B cell (primary cell): ENCODE results near the gene SCRN2. TPM values are rescaled to one million over a fixed set of nuclear protein-coding genes. Genes with fewer than 3 reads are reported as not detected.

ENCODE experiments used
- ATAC-seq: fragments of 200-7000 bp; cut with Tn5 transposase; one replicate; pipeline ENCODE4 v1.10.0; 2021; ENCODE audit warnings: low read depth, mild to moderate bottlenecking, moderate number of reproducible peaks, moderate library complexity
- CTCF ChIA-PET: fragments of 350-600 bp; sonication (Branson Sonifier 250); formaldehyde crosslinking; loops from one replicate; lab custom pipeline; 2021; ENCODE audit warnings: antibody characterized with exemption, inconsistent platforms; lab: Charles Lee
- POLR2A ChIA-PET: fragments of 350-600 bp; sonication (Branson Sonifier 250); formaldehyde crosslinking; loops from one replicate; lab custom pipeline; 2021; ENCODE audit warnings: antibody characterized with exemption; lab: Charles Lee
- DNase-seq: peaks from one replicate; pipeline ENCODE4 v3.0.0; 2013
- H2AFZ ChIP-seq: 2 replicates; pipeline ENCODE4 v1.6.1; 2012; ENCODE audit warnings: mild to moderate bottlenecking, low read depth, low read length; ENCODE audit not compliant: insufficient read depth, poor library complexity, severe bottlenecking
- H3K27ac ChIP-seq, 2 donors: 1 replicate in 1 of 2; 2 replicates in 1 of 2; pipeline ENCODE4 v1.5.1; 2012 to 2013; ENCODE audit warnings: low read length in 2 of 2, mild to moderate bottlenecking in 2 of 2, moderate library complexity in 1 of 2
- H3K27me3 ChIP-seq, 4 experiments: fragments of 200-600 bp in 1 of 4; sonication (generic) in 1 of 4; replicated peaks in 1 of 4; 1 replicate in 2 of 4; 2 replicates in 2 of 4; pipeline versions ENCODE4 v1.6.1 to v1.7.0; 2013 to 2016; ENCODE audit warnings: low read length in 3 of 4, mild to moderate bottlenecking in 2 of 4, mixed read lengths in 1 of 4, moderate library complexity in 1 of 4; ENCODE audit not compliant: insufficient read depth in 4 of 4, control insufficient read depth in 3 of 4; ENCODE audit errors: control extremely low read depth in 1 of 4
- H3K36me3 ChIP-seq, 2 experiments: replicated peaks in 1 of 2; 1 replicate in 1 of 2; 2 replicates in 1 of 2; pipeline versions ENCODE4 v1.6.1 to v1.7.1; 2013; ENCODE audit warnings: low read length in 1 of 2; ENCODE audit not compliant: insufficient read depth in 2 of 2, control insufficient read depth in 1 of 2; ENCODE audit errors: control extremely low read depth in 1 of 2, extremely low read depth in 1 of 2
- H3K4me1 ChIP-seq, 2 donors: fragments of 200-600 bp in 1 of 2; sonication (generic) in 1 of 2; 1 replicate in 1 of 2; 2 replicates in 1 of 2; pipeline versions ENCODE4 v1.5.1 to v1.6.1; 2013 to 2017; ENCODE audit warnings: low read length in 2 of 2; ENCODE audit not compliant: control insufficient read depth in 2 of 2, insufficient read depth in 2 of 2
- H3K4me2 ChIP-seq: replicated peaks from 2 replicates; pipeline ENCODE3; 2012; ENCODE audit warnings: mild to moderate bottlenecking, low read depth, low read length; ENCODE audit not compliant: poor library complexity, severe bottlenecking
- H3K4me3 ChIP-seq, 5 experiments: fragments of 200-600 bp in 1 of 5; sonication (generic) in 1 of 5; 1 replicate in 3 of 5; 2 replicates in 2 of 5; pipeline versions ENCODE4 v1.5.1 to v1.7.0; 2011 to 2016; ENCODE audit warnings: low read length in 4 of 5, mild to moderate bottlenecking in 4 of 5, low read depth in 2 of 5, control low read depth in 1 of 5, moderate library complexity in 1 of 5; ENCODE audit not compliant: insufficient read depth in 1 of 5; ENCODE audit errors: control extremely low read depth in 1 of 5, extremely low read depth in 1 of 5
- H3K79me2 ChIP-seq: fragments of 200-600 bp; sonication (generic); one replicate; pipeline ENCODE4 v1.6.0; 2016; ENCODE audit warnings: low read length; ENCODE audit not compliant: control insufficient read depth, insufficient read depth
- H3K9ac ChIP-seq: fragments of 200-600 bp; sonication (generic); 2 replicates; pipeline ENCODE4 v1.6.1; 2017; ENCODE audit warnings: mild to moderate bottlenecking, low read length, moderate library complexity
- H3K9me3 ChIP-seq, 3 donors: one replicate each; pipeline versions ENCODE4 v1.6.1 to v1.7.1; 2013; ENCODE audit warnings: low read length in 2 of 3; ENCODE audit not compliant: control insufficient read depth in 2 of 3, insufficient read depth in 1 of 3; ENCODE audit errors: control extremely low read depth in 1 of 3
- H4K20me1 ChIP-seq: 2 replicates; pipeline ENCODE4 v1.6.0; 2012; ENCODE audit warnings: mild to moderate bottlenecking, low read length; ENCODE audit not compliant: insufficient read depth, control insufficient read depth, poor library complexity, severe bottlenecking
- H3K27ac Mint-ChIP-seq: one replicate; pipeline ENCODE4 v1.8.0; 2021; ENCODE audit warnings: mixed read lengths
- H3K27me3 Mint-ChIP-seq: one replicate; pipeline ENCODE4 v1.8.0; 2021; ENCODE audit warnings: mixed read lengths
- H3K4me1 Mint-ChIP-seq: one replicate; pipeline ENCODE4 v1.8.0; 2021; ENCODE audit warnings: mixed read lengths
- H3K4me3 Mint-ChIP-seq: one replicate; pipeline ENCODE4 v1.8.0; 2021; ENCODE audit warnings: mixed read lengths
- H3K9me3 Mint-ChIP-seq: one replicate; pipeline ENCODE4 v1.8.0; 2022; ENCODE audit warnings: mixed read lengths; ENCODE audit not compliant: insufficient read depth
- CTCF ChIP-seq: fragments of 200-600 bp; IDR thresholded peaks from one replicate; pipeline ENCODE4 v1.8.0; 2022; ENCODE audit warnings: antibody characterized with exemption, mild to moderate bottlenecking
- EZH2 ChIP-seq: IDR thresholded peaks from 2 replicates; pipeline ENCODE4 v1.6.1; 2012; ENCODE audit warnings: borderline replicate concordance, low read depth, mild to moderate bottlenecking, moderate library complexity, low read length; ENCODE audit not compliant: insufficient read depth, poor library complexity, severe bottlenecking
- WGBS: methylation state at CpG from one replicate; pipeline ENCODE4 v1.1.5; 2013; ENCODE audit warnings: missing lambda C conversion rate; ENCODE audit not compliant: insufficient coverage; 5-methylcytosine and 5-hydroxymethylcytosine counted together
- intact Hi-C: fragments of 100-400 bp; cut with micrococcal nuclease; formaldehyde crosslinking; loops from one replicate; pipeline ENCODE4 v1.10.0; 2022
- polyA plus RNA-seq: library from polyadenylated mRNA; depleted of rRNA; stranded (reverse); fragments of >200 nt; gene quantifications from 2 replicates; pipeline ENCODE4 v1.2.3, GENCODE V29; 2012
- total RNA-seq, 2 donors: library from RNA; stranded (reverse); fragments of 120-200 nt in 1 of 2; gene quantifications; 1 replicate in 1 of 2; 2 replicates in 1 of 2; pipeline versions ENCODE4 v1.2.3 to v1.2.4, GENCODE V29; 2013 to 2022

Gene SCRN2
- total and polyA plus RNA-seq, 2 donors (not counting 1 experiment from before 2014, with no cell fraction given), result 47.8 to 71.9 TPM

- Histone ChIP-seq H4K20me1 (no peaks in the 10 kb centered on the region), H3K27ac (no peak overlapping the region), H3K4me1 (peaks cover 10 to 15% of the 10 kb centered on the region in 2 donors), H3K79me2 (peaks cover 3% of the 10 kb centered on the region), H2AFZ (no peak overlapping the region), H3K4me3 (no peak overlapping the region), H3K36me3 (peaks cover 0 to 60% of the 10 kb centered on the region in 2 experiments), H3K27me3 (no peaks in the 10 kb centered on the region), H3K4me2 (no peak overlapping the region), H3K9ac (no peak overlapping the region), H3K9me3 (no peaks in the 10 kb centered on the region)
- Mint-ChIP-seq H3K4me3 (no peak overlapping the region), H3K4me1 (peaks cover 21% of the 10 kb centered on the region), H3K9me3 (no peaks in the 10 kb centered on the region), H3K27me3 (no peaks in the 10 kb centered on the region), H3K27ac (no peak overlapping the region)
- WGBS, result 98% methylated on average over 10 of the region's 10 CpGs
- intact Hi-C loops, result no loop called here
- no peak for ATAC-seq
- CTCF ChIA-PET, result no interaction called here
- DNase-seq, result no peak
- no peak for TF ChIP-seq CTCF
- TF ChIP-seq EZH2, result no peak
- POLR2A ChIA-PET, result no interaction called here
These were observed 24.1 kb downstream of the SCRN2 start for GRCh38 chr17:47816947-47817346.

- DNase-seq, result no peak
- ChIA-PET POLR2A (no interaction called here), CTCF (no interaction called here)
- Histone ChIP-seq H2AFZ (no peak overlapping the region), H3K36me3 (peaks cover 0 to 65% of the 10 kb centered on the region in 2 experiments), H3K27ac (no peak overlapping the region), H3K4me3 (no peak overlapping the region), H3K4me1 (peaks cover 7 to 9% of the 10 kb centered on the region in 2 donors), H3K4me2 (no peak overlapping the region), H4K20me1 (no peaks in the 10 kb centered on the region), H3K27me3 (no peaks in the 10 kb centered on the region), H3K9me3 (no peaks in the 10 kb centered on the region), H3K79me2 (no peaks in the 10 kb centered on the region), H3K9ac (no peak overlapping the region)
- ATAC-seq, result no peak
- peaks cover 13% of the 10 kb centered on the region for H3K4me1 Mint-ChIP-seq
- H3K27me3 Mint-ChIP-seq, result no peaks in the 10 kb centered on the region
- H3K4me3 Mint-ChIP-seq, result no peak overlapping the region
- no peak for TF ChIP-seq EZH2
- no peak overlapping the region for H3K27ac Mint-ChIP-seq
- 97% methylated on average over 17 of the region's 21 CpGs for WGBS
- no peaks in the 10 kb centered on the region for H3K9me3 Mint-ChIP-seq
- intact Hi-C loops, result no loop called here
These were observed 24.9 kb downstream of the SCRN2 start for GRCh38 chr17:47816111-47816735.
